Transverse colon (tissue), 4 donors: ENCODE measurements around the gene ABRACL.

Source experiments
- CTCF ChIP-seq, 5 experiments: fragments of 200-600 bp in 3 of 5; fragments of 450-650 bp in 2 of 5; sonication (generic) in 3 of 5; IDR thresholded peaks; 1 replicate in 2 of 5; 2 replicates in 3 of 5; pipeline ENCODE4 v1.5.1; 2016 to 2017; ENCODE audit warnings: antibody characterized with exemption in 5 of 5, inconsistent platforms in 3 of 5, mild to moderate bottlenecking in 2 of 5, moderate library complexity in 1 of 5
- POLR2A ChIP-seq: fragments of 450-650 bp; IDR thresholded peaks from one replicate; pipeline ENCODE4 v1.6.1; 2016; ENCODE audit warnings: antibody characterized with exemption, mild to moderate bottlenecking, moderate library complexity
- POLR2AphosphoS5 ChIP-seq, 3 donors: sonication (generic); formaldehyde crosslinking; IDR thresholded peaks; one replicate each; pipeline ENCODE4 v1.6.1; 2016; ENCODE audit warnings: antibody characterized with exemption in 3 of 3

DNA sequence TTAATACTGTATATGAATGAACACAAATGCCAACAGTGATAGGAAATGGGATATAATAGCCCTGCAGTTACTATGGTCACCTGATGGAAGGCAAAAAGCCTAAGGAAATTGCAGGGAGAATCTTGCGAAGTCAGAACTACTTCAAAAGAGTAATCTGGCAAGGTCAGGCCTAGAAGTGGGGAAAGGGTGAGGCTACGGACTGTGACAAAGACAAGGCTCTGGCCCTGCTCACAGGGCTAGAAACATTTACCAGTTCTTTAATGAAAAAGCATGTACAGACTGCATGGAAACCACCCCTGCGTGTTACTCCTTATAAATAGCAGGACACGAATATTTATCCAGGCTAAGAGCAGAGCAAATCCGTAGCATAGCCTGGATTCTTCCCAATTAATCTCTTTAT is 53.8 kb downstream of the ABRACL start:
- TF ChIP-seq CTCF (IDR thresholded peaks at IDR 0.05) (no peak), POLR2A (no peak), POLR2AphosphoS5 (IDR thresholded peaks at IDR 0.05) (no peak)
